Iris pigment epithelial cell (primary cell): ENCODE data around the gene SI.
"Not testable (repeated sequence)": the region's sequence is repeated elsewhere in the genome, so short reads cannot be mapped to it uniquely, and the experiment has no call there.

Experiments used
- DNase-seq: peaks from one replicate; pipeline ENCODE4 v3.0.0-alpha.2; 2011; ENCODE audit warnings: low read depth

Gene SI

GRCh38 chr3:165078293-165078692, at the start of gene SI:
Gene SI (minus strand): TSS chr3:165078496. CDS start chr3:165076012, 2,484 bp downstream.
- DNase-seq, result no peak

GRCh38 chr3:165125836-165126235, 47.5 kb upstream of the SI start:
- no peak for DNase-seq

DNA sequence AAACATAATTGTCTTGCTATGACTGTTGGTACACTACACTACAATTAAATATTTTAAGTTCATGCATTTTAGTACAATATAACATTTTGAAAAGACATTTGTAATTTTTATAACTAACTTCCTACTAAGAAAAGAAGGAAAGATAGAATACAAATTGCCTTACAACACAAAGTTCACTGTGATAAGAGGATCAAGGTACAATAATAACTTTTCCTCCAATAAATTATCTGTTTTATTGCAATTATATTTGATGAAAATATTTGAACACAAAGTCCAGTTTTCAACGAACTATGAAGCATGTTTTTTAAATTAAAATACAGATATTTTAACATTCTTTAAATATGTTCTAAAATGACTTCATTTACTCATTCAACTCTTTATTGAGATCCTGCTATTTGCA, 33.1 kb upstream of the SI start:
- no peak for DNase-seq

DNA sequence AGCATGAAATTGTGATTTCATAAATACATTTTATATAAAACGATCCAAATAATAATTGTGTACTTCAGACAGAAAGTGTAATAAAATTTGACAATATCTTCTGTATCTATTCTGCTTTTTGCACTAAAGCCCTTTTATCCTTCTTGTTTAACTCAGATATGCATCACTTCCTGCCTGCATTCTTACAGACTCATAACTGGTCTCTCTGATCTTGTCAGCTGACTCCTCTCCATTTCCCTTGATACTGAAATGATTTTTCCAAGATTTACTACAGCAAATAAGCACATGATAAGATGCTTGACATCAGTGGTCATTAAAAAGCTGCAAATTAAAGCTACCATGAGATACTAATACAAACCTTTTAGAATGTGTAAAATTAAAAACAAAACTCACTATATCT, 25.3 kb upstream of the SI start:
- no peak for DNase-seq

- DNase-seq, result no peak
Observed at GRCh38 chr3:165082650-165083049, 4.4 kb upstream of the SI start.

- no peak for DNase-seq
Observed at GRCh38 chr3:165081183-165081582, 2.9 kb upstream of the SI start.

GRCh38 chr3:165075695-165076094, 2.6 kb downstream of the SI start:
- no peak for DNase-seq

GRCh38 chr3:165070682-165071081, 7.6 kb downstream of the SI start:
- DNase-seq, result no peak

- no peak for DNase-seq
Observed at GRCh38 chr3:165056510-165056909, 21.8 kb downstream of the SI start.

- no peak for DNase-seq
Observed at GRCh38 chr3:165040186-165040585, 38.1 kb downstream of the SI start.

- no peak for DNase-seq
Observed at GRCh38 chr3:165011557-165011956, 66.7 kb downstream of the SI start.

- no peak for DNase-seq
Observed at GRCh38 chr3:164984947-164985346, 93.3 kb downstream of the SI start.

- DNase-seq, result no peak
Observed at GRCh38 chr3:164962610-164963009, 115.7 kb downstream of the SI start.

DNA sequence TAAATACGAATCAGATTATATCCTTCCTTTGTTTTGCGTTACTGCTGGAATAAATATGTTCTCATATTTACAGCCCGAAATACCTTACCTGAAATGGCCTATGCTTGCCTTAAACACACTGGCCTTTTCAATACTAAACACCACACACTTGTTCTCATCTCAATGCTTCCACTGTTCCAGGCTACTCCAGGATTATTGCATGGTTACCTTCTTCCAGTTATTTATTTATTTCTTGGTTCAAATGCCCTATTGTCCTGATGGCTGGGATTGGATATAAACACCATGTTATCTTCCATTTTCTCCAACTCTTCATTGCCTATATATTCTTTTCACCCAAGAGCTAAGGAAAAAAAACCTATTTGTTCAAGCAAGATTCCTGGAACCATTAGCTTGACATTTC, 125.3 kb downstream of the SI start:
- no peak for DNase-seq

DNA sequence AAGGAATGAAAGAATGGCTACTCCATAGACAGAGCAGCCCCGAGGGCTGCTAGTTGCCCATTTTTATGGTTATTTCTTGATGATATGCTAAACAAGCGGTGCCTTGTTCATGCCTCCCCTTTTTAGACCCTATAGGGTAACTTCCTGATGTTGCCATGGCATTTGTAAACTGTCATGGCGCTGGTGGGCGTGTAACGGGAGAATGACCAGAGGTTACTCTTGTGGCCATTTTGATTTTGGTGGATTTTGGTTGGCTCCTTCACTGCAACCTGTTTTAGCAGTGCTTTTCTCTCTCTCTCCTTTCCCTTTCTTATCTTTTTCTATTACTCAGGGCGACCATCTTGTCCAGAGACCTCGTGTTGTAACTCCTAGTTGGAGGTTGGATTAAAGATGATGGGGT, 126.9 kb downstream of the SI start:
- not testable (repeated sequence) for DNase-seq

DNA sequence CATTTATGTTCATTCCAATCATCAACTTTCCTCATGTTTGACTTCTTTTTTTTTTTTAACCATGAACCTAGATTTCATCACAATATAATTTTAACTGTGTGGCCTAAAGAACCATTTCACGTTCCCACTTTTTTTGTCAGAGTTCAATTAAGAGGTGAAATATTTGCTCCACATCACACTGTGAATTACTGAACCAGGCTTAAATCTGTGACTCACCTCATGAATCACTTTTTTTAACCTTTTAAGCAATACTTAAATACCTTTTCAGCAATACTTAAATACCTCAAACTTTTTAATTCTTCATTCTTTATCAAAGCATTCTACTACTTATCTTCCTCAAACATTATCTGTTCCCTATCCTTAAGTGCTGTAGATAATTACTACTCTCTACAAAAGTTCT, 137.6 kb downstream of the SI start:
- DNase-seq, result peak; percentile 14

DNA sequence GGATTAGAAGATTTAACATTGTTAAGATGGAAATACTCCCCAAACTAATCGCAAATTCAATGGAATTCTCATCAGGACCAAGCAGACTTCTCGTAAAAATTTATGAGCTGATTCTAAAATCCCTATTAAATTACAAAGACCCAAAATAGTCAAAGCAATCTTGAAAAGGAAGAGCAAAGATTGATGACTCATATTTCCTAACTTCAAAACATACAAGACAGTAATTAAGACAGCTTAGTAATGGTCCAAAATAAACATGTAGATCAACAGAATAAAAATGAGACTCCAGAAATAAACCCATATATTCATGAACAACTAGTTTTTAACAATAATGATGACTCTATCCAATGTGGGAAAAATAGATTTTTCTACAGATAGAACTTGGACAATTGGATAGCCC, 148.7 kb downstream of the SI start:
- no peak for DNase-seq
